Activated T-cell treated with anti-CD3 and anti-CD28 coated beads, Interleukin-2, amount 50 U/mL, for 4 hours (primary cell): Measurements from ENCODE around the gene FOXL2. TPM values are rescaled to one million over a fixed set of nuclear protein-coding genes. Genes with fewer than 3 reads are reported as not detected.
A peak's percentile ranks its signal among the peaks of the same experiment; 100 is the strongest.

Experiments used
- ATAC-seq, 2 donors: fragments of 200-7000 bp; cut with Tn5 transposase; one replicate each; pipeline ENCODE4 v1.10.0; 2021
- DNase-seq: peaks from one replicate; pipeline ENCODE4 v3.0.0-alpha.2; 2020
- H3K27me3 Mint-ChIP-seq: one replicate; pipeline ENCODE4 v1.8.0; 2021; ENCODE audit warnings: low read depth, mixed read lengths
- H3K36me3 Mint-ChIP-seq: one replicate; pipeline ENCODE4 v1.8.0; 2022; ENCODE audit warnings: mixed read lengths; ENCODE audit not compliant: insufficient read depth
- H3K4me1 Mint-ChIP-seq: one replicate; pipeline ENCODE4 v1.8.0; 2021; ENCODE audit warnings: low read depth, mixed read lengths
- H3K4me3 Mint-ChIP-seq: one replicate; pipeline ENCODE4 v1.8.0; 2021; ENCODE audit warnings: mild to moderate bottlenecking, moderate library complexity, mixed read lengths
- H3K9me3 Mint-ChIP-seq: one replicate; pipeline ENCODE4 v1.8.0; 2021; ENCODE audit warnings: mixed read lengths
- total RNA-seq, 3 donors: library from RNA; stranded (reverse); gene quantifications; one replicate each; pipeline ENCODE4 v1.2.1, GENCODE V29; 2021

Gene FOXL2
- total RNA-seq, 3 donors from 2014 or later: 0.05 TPM; not detected in 2

- ATAC-seq (no peak), DNase-seq (no peak)
- peaks cover 48% of the 10 kb centered on the region for H3K4me1 Mint-ChIP-seq
- H3K27me3 Mint-ChIP-seq: peaks cover 89% of the 10 kb centered on the region
- no peaks in the 10 kb centered on the region for H3K36me3 Mint-ChIP-seq
- no peak overlapping the region for H3K4me3 Mint-ChIP-seq
- H3K9me3 Mint-ChIP-seq: no peaks in the 10 kb centered on the region
These were observed 5.6 kb downstream of the FOXL2 start for GRCh38 chr3:138941259-138941885.

DNA sequence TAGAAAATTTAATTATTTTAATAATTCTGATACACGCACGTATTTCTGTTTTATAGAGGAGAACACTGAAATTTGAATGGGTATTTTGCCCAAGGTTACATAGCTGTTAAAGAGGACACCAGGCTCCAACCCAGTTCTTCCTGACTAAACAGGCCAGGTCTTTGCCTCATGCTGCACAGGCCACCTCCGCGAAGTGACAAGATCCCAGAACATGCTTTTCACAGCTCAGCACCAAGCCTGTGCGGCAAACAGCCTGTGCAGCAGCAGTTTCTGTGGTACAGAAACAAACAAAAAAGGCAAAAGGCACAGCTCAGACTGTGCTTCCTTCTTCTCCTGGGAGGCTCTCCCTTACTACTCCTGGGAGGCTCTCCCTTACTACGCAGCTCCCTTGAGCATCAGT is 6.5 kb downstream of the FOXL2 start:
- no peak overlapping the region for H3K4me3 Mint-ChIP-seq
- ATAC-seq (no peak), DNase-seq (no peak)
- no peaks in the 10 kb centered on the region for H3K9me3 Mint-ChIP-seq
- peaks cover 54% of the 10 kb centered on the region for H3K4me1 Mint-ChIP-seq
- H3K36me3 Mint-ChIP-seq: no peaks in the 10 kb centered on the region
- H3K27me3 Mint-ChIP-seq: peaks cover 95% of the 10 kb centered on the region

- DNase-seq: no peak
- ATAC-seq: no peak
- peak overlapping the region; percentile 35 for H3K4me3 Mint-ChIP-seq
- peaks cover 94% of the 10 kb centered on the region for H3K27me3 Mint-ChIP-seq
- no peaks in the 10 kb centered on the region for H3K36me3 Mint-ChIP-seq
- H3K4me1 Mint-ChIP-seq: peaks cover 48% of the 10 kb centered on the region
- no peaks in the 10 kb centered on the region for H3K9me3 Mint-ChIP-seq
These were observed 7.2 kb downstream of the FOXL2 start for GRCh38 chr3:138939561-138940241.

DNA sequence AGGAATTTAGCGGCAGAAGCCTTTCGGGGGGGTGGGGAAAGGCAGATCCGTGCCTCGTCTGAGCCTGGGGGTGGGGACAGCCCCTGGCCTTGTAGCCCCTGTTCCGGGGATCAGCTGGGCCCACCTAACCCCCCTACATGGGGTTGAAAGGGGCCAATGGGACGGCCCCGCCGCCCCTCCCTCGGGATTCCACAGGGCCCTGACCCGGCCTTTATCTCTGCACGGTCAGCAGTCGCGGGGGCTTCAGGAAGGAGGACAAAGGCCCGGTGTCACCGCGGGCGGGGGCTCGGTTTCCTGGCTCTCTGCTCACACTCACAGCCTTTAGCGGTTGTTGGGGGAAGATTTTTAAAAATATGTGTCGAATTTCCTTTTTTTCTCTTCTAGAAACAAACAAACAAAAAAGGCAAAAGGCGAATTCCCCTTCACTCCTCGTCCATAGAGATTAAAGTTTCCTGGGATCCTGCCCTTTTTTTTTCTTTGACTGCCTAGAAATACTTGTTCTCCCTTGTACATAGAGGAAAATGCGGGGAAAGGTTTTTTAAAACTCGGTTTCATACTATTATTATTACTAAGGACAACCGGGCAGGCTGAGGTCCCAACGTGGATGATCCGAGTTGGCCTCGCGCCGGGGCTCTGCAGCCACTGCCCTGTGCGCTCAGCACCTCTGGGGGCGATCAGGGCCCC is 7.9 kb downstream of the FOXL2 start:
- no peak for ATAC-seq
- no peaks in the 10 kb centered on the region for H3K9me3 Mint-ChIP-seq
- no peak overlapping the region for H3K4me3 Mint-ChIP-seq
- no peak for DNase-seq
- H3K4me1 Mint-ChIP-seq: peaks cover 43% of the 10 kb centered on the region
- H3K27me3 Mint-ChIP-seq: peaks cover 94% of the 10 kb centered on the region
- H3K36me3 Mint-ChIP-seq: no peaks in the 10 kb centered on the region

GRCh38 chr3:138938056-138938876 is 8.7 kb downstream of the FOXL2 start:
- Mint-ChIP-seq H3K36me3 (no peaks in the 10 kb centered on the region), H3K4me1 (peaks cover 35% of the 10 kb centered on the region), H3K9me3 (no peaks in the 10 kb centered on the region), H3K27me3 (peaks cover 91% of the 10 kb centered on the region), H3K4me3 (peak overlapping the region; percentile 40)
- ATAC-seq: peak; percentile 18 to 28
- no peak for DNase-seq

- Mint-ChIP-seq H3K9me3 (no peaks in the 10 kb centered on the region), H3K27me3 (peaks cover 90% of the 10 kb centered on the region), H3K36me3 (no peaks in the 10 kb centered on the region), H3K4me3 (peak overlapping the region; percentile 8), H3K4me1 (peaks cover 35% of the 10 kb centered on the region)
- DNase-seq (no peak), ATAC-seq (peak in 1 of 2 donors; percentile 8)
These were observed 9.3 kb downstream of the FOXL2 start for GRCh38 chr3:138937690-138938055.

DNA sequence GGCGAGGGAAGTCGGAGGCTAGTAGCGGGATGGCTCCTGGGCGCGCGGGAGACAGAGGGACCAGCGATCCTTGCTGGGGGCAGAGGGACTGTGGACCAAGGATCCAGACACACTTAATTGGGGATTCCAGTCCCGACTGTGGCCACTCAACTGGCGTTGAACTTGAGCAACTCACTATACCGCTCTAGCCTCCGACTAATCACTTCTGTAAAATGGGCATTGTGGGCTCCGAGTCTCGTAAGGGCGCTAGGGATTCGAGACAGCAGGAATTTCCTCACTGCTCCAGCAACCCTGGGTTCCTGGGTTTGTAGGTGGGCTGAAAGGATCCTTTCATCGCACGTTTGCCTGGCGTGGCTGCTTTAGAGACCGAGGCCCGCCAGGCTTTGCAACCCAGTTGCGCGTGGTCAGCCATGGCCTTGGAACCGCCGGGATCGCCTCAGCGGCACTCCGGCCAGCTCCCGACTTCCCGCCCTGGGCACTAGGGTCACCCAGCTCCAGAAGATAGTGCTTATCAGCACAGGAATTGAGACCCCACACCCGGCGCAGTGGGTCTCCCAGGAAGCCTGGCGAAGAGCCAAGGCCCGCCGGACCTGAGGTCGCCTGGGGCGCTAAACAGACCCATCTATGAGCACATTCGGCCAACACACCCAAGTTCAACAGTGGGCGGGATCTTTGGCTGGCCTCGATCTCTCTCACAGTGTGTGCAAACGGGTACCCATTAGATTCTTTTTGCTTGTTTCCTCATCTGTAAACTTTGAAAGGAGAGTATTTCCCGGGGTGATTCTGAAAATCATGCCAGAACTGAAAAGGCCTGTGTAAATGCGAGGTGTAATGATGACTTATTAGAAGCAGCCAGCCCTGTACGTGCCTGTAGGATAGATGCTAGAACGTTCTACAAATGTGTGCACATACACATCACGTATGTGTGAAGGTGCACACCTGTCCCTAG is 9.9 kb downstream of the FOXL2 start:
- Mint-ChIP-seq H3K9me3 (no peaks in the 10 kb centered on the region), H3K4me3 (peak overlapping the region; percentile 67), H3K4me1 (peaks cover 35% of the 10 kb centered on the region), H3K27me3 (peaks cover 88% of the 10 kb centered on the region), H3K36me3 (no peaks in the 10 kb centered on the region)
- no peak for DNase-seq
- ATAC-seq: no peak

- Mint-ChIP-seq H3K4me3 (peak overlapping the region; percentile 67), H3K4me1 (peaks cover 35% of the 10 kb centered on the region), H3K27me3 (peaks cover 80% of the 10 kb centered on the region), H3K9me3 (no peaks in the 10 kb centered on the region), H3K36me3 (no peaks in the 10 kb centered on the region)
- DNase-seq (peak; percentile 69), ATAC-seq (peak; percentile 78)
These were observed 10.8 kb downstream of the FOXL2 start for GRCh38 chr3:138935863-138936740.

GRCh38 chr3:138935505-138935862 is 11.5 kb downstream of the FOXL2 start:
- no peaks in the 10 kb centered on the region for H3K36me3 Mint-ChIP-seq
- peaks cover 35% of the 10 kb centered on the region for H3K4me1 Mint-ChIP-seq
- peaks cover 76% of the 10 kb centered on the region for H3K27me3 Mint-ChIP-seq
- DNase-seq (no peak), ATAC-seq (no peak)
- H3K9me3 Mint-ChIP-seq: no peaks in the 10 kb centered on the region
- H3K4me3 Mint-ChIP-seq: peak overlapping the region; percentile 67

DNA sequence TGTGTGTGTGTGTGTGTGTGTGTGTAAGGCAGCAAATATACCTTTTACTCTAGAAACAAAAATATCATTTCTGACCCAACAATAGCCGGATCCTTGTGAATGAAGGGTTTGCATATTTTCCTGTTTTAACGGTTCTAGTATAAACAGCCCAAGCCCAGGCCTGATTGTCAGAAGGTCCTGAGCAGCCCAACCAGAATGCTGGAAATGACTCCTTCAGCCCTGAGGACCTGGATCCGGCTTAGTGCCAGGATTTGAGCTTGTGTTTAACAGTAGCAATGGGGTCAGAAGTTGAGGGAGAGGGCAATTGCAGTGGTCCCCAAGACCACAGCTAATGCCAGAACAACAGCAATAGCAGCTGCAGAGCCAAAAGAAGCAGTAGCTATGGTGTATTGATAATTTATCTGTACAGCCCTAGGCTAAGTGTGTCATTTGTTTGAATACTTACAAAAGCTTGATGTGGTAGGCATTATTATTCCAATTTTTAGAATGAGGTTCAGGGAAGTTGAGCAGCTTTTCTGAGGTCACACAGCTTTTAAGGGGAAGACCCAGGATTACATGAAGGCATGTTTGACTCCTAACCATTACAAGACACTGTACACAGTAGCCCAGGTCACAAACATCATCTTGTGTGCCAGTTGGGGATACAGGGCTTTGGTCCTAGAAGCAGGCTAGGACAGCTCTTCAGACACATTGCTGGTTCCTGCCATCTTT is 12.8 kb downstream of the FOXL2 start:
- Mint-ChIP-seq H3K36me3 (no peaks in the 10 kb centered on the region), H3K4me3 (no peak overlapping the region), H3K9me3 (no peaks in the 10 kb centered on the region), H3K27me3 (peaks cover 65% of the 10 kb centered on the region), H3K4me1 (peaks cover 29% of the 10 kb centered on the region)
- DNase-seq: no peak
- no peak for ATAC-seq

DNA sequence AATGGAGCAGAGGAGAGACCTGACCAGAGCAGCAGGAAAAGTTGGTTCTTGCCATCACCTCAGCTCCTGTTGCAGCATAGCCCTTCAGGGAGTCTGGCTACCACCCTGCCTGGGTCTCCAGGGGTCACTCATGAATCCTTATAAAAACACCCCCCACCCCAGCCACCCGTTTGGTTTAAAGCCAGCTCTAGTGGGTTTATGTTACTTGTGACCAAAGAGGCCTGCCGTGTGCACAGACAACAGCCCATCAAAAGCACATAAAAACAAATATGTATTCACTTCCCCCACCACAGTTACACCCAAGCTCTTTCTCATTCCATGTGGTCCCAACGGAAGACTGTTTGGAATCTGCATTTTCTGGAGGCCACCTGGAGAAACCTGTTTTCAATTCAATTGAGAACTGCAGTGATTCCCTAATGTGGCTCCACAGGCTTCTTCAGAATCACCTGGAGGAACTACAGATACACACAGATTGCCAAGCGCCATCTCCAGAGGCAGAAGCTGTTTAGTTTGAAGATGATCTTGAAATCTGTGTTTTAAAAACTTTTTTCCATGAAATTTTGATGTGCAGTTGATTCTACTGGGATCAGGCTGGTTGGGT is 13.8 kb downstream of the FOXL2 start:
- Mint-ChIP-seq H3K27me3 (peaks cover 60% of the 10 kb centered on the region), H3K36me3 (no peaks in the 10 kb centered on the region), H3K4me1 (peaks cover 21% of the 10 kb centered on the region), H3K4me3 (no peak overlapping the region), H3K9me3 (no peaks in the 10 kb centered on the region)
- DNase-seq (no peak), ATAC-seq (no peak)

GRCh38 chr3:138928727-138929372 is 18.1 kb downstream of the FOXL2 start:
- ATAC-seq (no peak), DNase-seq (no peak)
- H3K4me3 Mint-ChIP-seq: no peak overlapping the region
- H3K36me3 Mint-ChIP-seq: no peaks in the 10 kb centered on the region
- H3K9me3 Mint-ChIP-seq: no peaks in the 10 kb centered on the region
- peaks cover 30% of the 10 kb centered on the region for H3K27me3 Mint-ChIP-seq
- no peaks in the 10 kb centered on the region for H3K4me1 Mint-ChIP-seq
